ENCODE results near the gene LIM2.

GRCh38 chr19:51333836-51334460 is 53.8 kb downstream of the LIM2 start:
- TF ChIP-seq ZZZ3 (IDR thresholded peaks at IDR 0.05) (no peak), HDAC6 (IDR thresholded peaks at IDR 0.05; ENCODE audit: low read depth, low read length) (no peak), GATAD2B (IDR thresholded peaks at IDR 0.05; ENCODE audit: borderline replicate concordance) (no peak), CHD1 (IDR thresholded peaks at IDR 0.05; ENCODE audit: low read length) (no peak), PHF21A (IDR thresholded peaks at IDR 0.05; ENCODE audit: borderline replicate concordance, low read depth) (no peak), POLR2A (conservative IDR thresholded peaks at IDR 0.05) (no peak), IRF2 (CRISPR knock-in tag; IDR thresholded peaks at IDR 0.05) (no peak), ATF2 (CRISPR knock-in tag; IDR thresholded peaks at IDR 0.05) (no peak), PPARD (CRISPR knock-in tag; IDR thresholded peaks at IDR 0.05) (no peak)
- TF ChIP-seq, protein P1, sequence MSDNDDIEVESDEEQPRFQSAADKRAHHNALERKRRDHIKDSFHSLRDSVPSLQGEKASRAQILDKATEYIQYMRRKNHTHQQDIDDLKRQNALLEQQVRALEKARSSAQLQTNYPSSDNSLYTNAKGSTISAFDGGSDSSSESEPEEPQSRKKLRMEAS (CRISPR knock-in tag; IDR thresholded peaks at IDR 0.05), result no peak
